Measurements from ENCODE around the gene HK1. TPM values are rescaled to one million over a fixed set of nuclear protein-coding genes. Genes with fewer than 3 reads are reported as not detected.

The HK1 gene
- 168 and 214 TPM in 2 replicates for total RNA-seq

GRCh38 chr10:69278446-69278963 lies at the start of gene HK1:
Gene HK1 (plus strand): TSS chr10:69278496.

GRCh38 chr10:69416695-69417094 lies 138.4 kb downstream of the HK1 start, which contains the start of gene TACR2:
Gene TACR2 (minus strand): TSS chr10:69416918. CDS start chr10:69416323, 595 bp downstream.

DNA sequence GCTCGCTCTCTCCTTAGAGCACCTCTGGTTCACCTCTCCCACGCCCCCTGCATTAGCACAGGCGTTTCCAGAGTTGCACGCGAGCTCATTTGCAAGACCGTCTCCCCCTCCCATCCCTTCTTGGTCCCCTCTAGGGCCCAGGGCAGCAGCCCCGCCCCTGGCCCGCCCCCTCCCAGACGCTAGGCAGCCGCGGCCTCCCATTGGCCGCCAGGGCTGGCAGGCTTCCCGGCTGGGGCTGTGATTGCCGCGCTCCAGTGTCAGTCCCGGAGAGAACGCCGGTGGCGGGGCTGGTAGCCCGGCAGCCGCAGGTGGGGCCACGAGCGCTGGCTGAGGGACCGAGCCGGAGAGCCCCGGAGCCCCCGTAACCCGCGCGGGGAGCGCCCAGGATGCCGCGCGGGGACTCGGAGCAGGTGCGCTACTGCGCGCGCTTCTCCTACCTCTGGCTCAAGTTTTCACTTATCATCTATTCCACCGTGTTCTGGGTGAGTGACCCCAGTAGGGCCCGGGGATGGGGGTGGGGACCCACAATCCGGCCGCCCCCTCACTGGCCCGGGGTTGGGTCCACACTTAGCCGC lies 173.0 kb downstream of the HK1 start, which contains the start of gene TSPAN15:
Gene TSPAN15, plus strand, starts transcription at position 257 of the 575 bp plus-strand sequence. Its CDS starts 130 bp downstream, at position 387.

Other genes starting within 250 kb of the HK1 start
- gene SRGN, start 190.4 kb upstream of the HK1 start, total RNA-seq, result 574 and 715 TPM in 2 replicates
- 28.2 and 33.2 TPM in 2 replicates for gene VPS26A, start 154.3 kb upstream of the HK1 start, total RNA-seq
- gene SUPV3L1, start 98.3 kb upstream of the HK1 start, total RNA-seq, result 13.2 and 13.3 TPM in 2 replicates
- gene HKDC1, start 58.2 kb upstream of the HK1 start, total RNA-seq, result 0.18 and 0.49 TPM in 2 replicates
- 0.18 TPM in 1 of 2 replicates, not detected in the other for gene TACR2, start 138.4 kb downstream of the HK1 start, total RNA-seq
- 6.0 and 7.4 TPM in 2 replicates for gene TSPAN15, start 173.0 kb downstream of the HK1 start, total RNA-seq